Left lung (tissue), 10 donors: ENCODE results near the gene DEFB124. TPM values are rescaled to one million over a fixed set of nuclear protein-coding genes. Genes with fewer than 3 reads are reported as not detected.

ENCODE experiments used
- ATAC-seq: fragments of 200-7000 bp; cut with Tn5 transposase; one replicate; pipeline ENCODE4 v1.9.1; 2020; ENCODE audit warnings: moderate library complexity
- DNase-seq, 4 donors: peaks; one replicate each; pipeline ENCODE4 v3.0.0-alpha.2; 2013 to 2020
- H3K27ac ChIP-seq, 2 donors: fragments of 200-600 bp; sonication (generic) in 1 of 2; one replicate each; pipeline versions ENCODE4 v1.5.0 to v1.8.0; 2020 to 2021
- H3K27me3 ChIP-seq, 2 donors: fragments of 200-600 bp; sonication (generic) in 1 of 2; one replicate each; pipeline versions ENCODE4 v1.5.0 to v1.8.0; 2020 to 2021
- H3K36me3 ChIP-seq, 2 donors: fragments of 200-600 bp; sonication (generic) in 1 of 2; one replicate each; pipeline versions ENCODE4 v1.5.0 to v1.8.0; 2020 to 2021
- H3K4me1 ChIP-seq, 2 donors: fragments of 200-600 bp; one replicate each; pipeline ENCODE4 v1.8.0; 2021
- H3K4me3 ChIP-seq, 2 donors: fragments of 200-600 bp; sonication (generic) in 1 of 2; one replicate each; pipeline versions ENCODE4 v1.5.0 to v1.8.0; 2020 to 2021; ENCODE audit warnings: mild to moderate bottlenecking in 1 of 2
- H3K9me3 ChIP-seq, 2 donors: fragments of 200-600 bp; sonication (generic) in 1 of 2; one replicate each; pipeline versions ENCODE4 v1.5.0 to v1.8.0; 2020 to 2021
- CTCF ChIP-seq, 2 donors: fragments of 200-600 bp; sonication (generic) in 1 of 2; IDR thresholded peaks; one replicate each; pipeline versions ENCODE4 v1.5.0 to v1.8.0; 2021; ENCODE audit warnings: antibody characterized with exemption in 2 of 2
- intact Hi-C, 2 donors: fragments of 100-400 bp; cut with DNase I; formaldehyde crosslinking; loops; one replicate each; pipeline versions ENCODE4 v1.11.2 to v1.14.2; 2022
- polyA plus RNA-seq, 6 donors: library from polyadenylated mRNA; unstranded; fragments of 120-200 nt; gene quantifications; one replicate each; pipeline ENCODE4 v1.2.1, GENCODE V29; 2013; ENCODE audit not compliant: insufficient read length in 6 of 6
- total RNA-seq, 2 donors: library from RNA; stranded (reverse); fragmentation: NEBNext Ultra II Directional; extraction: Animal tissue kit (Norgen Biotek cat#: 25700); gene quantifications; one replicate each; pipeline ENCODE4 v1.2.1, GENCODE V29; 2021
- donor health status: DM: no; HTN: yes; CAD: no.
- donor health status: DM: no; HTN: no; CAD: no.

DEFB124 gene
- total and polyA plus RNA-seq, 8 donors = 0.31 to 1.5 (median 0.97) TPM; not detected in 2

- H3K27ac ChIP-seq = no peak overlapping the region
- no peaks in the 10 kb centered on the region for H3K36me3 ChIP-seq
- intact Hi-C loops = no loop called here
- H3K4me3 ChIP-seq = no peak overlapping the region
- no peak for TF ChIP-seq CTCF (IDR thresholded peaks at IDR 0.05)
- H3K4me1 ChIP-seq = peaks cover 2 to 5% of the 10 kb centered on the region in 2 donors
- no peak for ATAC-seq
- no peak for DNase-seq
- H3K9me3 ChIP-seq = no peaks in the 10 kb centered on the region
- peaks cover 0 to 8% of the 10 kb centered on the region in 2 donors for H3K27me3 ChIP-seq
Observed at GRCh38 chr20:31497838-31498540, 23.1 kb upstream of the DEFB124 start.

- no peak overlapping the region for H3K4me3 ChIP-seq
- intact Hi-C loops = no loop called here
- H3K4me1 ChIP-seq = peaks cover 0 to 5% of the 10 kb centered on the region in 2 donors
- no peak for TF ChIP-seq CTCF (IDR thresholded peaks at IDR 0.05)
- H3K9me3 ChIP-seq = no peaks in the 10 kb centered on the region
- H3K27me3 ChIP-seq = peaks cover 0 to 8% of the 10 kb centered on the region in 2 donors
- peak; percentile 67 to 92 (median 81) for DNase-seq
- H3K27ac ChIP-seq = peak overlapping the region in 1 of 2 donors; percentile 64
- H3K36me3 ChIP-seq = no peaks in the 10 kb centered on the region
- peak; percentile 79 for ATAC-seq
Observed at GRCh38 chr20:31496761-31497295, 21.9 kb upstream of the DEFB124 start.

GRCh38 chr20:31494131-31494530 lies 19.2 kb upstream of the DEFB124 start:
- DNase-seq = no peak
- TF ChIP-seq CTCF (IDR thresholded peaks at IDR 0.05) = peak in 1 of 2 donors; percentile 23
- H3K27ac ChIP-seq = no peak overlapping the region
- no peaks in the 10 kb centered on the region for H3K36me3 ChIP-seq
- intact Hi-C loops = no loop called here
- no peaks in the 10 kb centered on the region for H3K9me3 ChIP-seq
- ATAC-seq = no peak
- H3K4me1 ChIP-seq = peaks cover 0 to 5% of the 10 kb centered on the region in 2 donors
- no peak overlapping the region for H3K4me3 ChIP-seq
- H3K27me3 ChIP-seq = peaks cover 0 to 8% of the 10 kb centered on the region in 2 donors

- TF ChIP-seq CTCF (IDR thresholded peaks at IDR 0.05) = no peak
- H3K4me3 ChIP-seq = no peak overlapping the region
- intact Hi-C loops = no loop called here
- H3K27ac ChIP-seq = no peak overlapping the region
- no peaks in the 10 kb centered on the region for H3K9me3 ChIP-seq
- ATAC-seq (no peak), DNase-seq (no peak)
- H3K4me1 ChIP-seq = peaks cover 0 to 3% of the 10 kb centered on the region in 2 donors
- H3K27me3 ChIP-seq = peaks cover 0 to 12% of the 10 kb centered on the region in 2 donors
- H3K36me3 ChIP-seq = no peaks in the 10 kb centered on the region
Observed at GRCh38 chr20:31490752-31491151, 15.8 kb upstream of the DEFB124 start.

GRCh38 chr20:31489152-31489551 lies 14.2 kb upstream of the DEFB124 start:
- no peak for TF ChIP-seq CTCF (IDR thresholded peaks at IDR 0.05)

More at GRCh38 chr20:31489152-31489551, 14.2 kb upstream of the DEFB124 start:
- intact Hi-C loops = no loop called here
- no peak overlapping the region for H3K4me3 ChIP-seq
- H3K27me3 ChIP-seq = peaks cover 0 to 28% of the 10 kb centered on the region in 2 donors
- DNase-seq (no peak), ATAC-seq (no peak)
- no peaks in the 10 kb centered on the region for H3K9me3 ChIP-seq
- peaks cover 0 to 7% of the 10 kb centered on the region in 2 donors for H3K4me1 ChIP-seq
- no peak overlapping the region for H3K27ac ChIP-seq
- no peaks in the 10 kb centered on the region for H3K36me3 ChIP-seq
